ENCODE measurements around the gene PLEKHA8. TPM values are rescaled to one million over a fixed set of nuclear protein-coding genes. Genes with fewer than 3 reads are reported as not detected.

The PLEKHA8 gene
- total RNA-seq, 4 donors from 2014 or later = 2.3 to 3.2 (median 2.6) TPM

GRCh38 chr7:30082686-30083085 is 54.5 kb downstream of the PLEKHA8 start:
- H3K27ac ChIP-seq = no peak overlapping the region
- ATAC-seq (no peak), DNase-seq (no peak)
- intact Hi-C loops (cut with DNase I; ENCODE audit: low total_unique reads) = no loop called here
- no peaks in the 10 kb centered on the region for H3K4me1 ChIP-seq
- H3K9me3 ChIP-seq = no peaks in the 10 kb centered on the region
- H3K27me3 ChIP-seq = no peaks in the 10 kb centered on the region
- in situ Hi-C loops (cut with MboI; ENCODE audit: low sequenced_read_pairs in 4 of 4) = no loop called here
- no peaks in the 10 kb centered on the region for H3K36me3 ChIP-seq
- TF ChIP-seq POLR2A (IDR thresholded peaks at IDR 0.05) (no peak), CTCF (IDR thresholded peaks at IDR 0.05 in 4 of 5, conservative IDR thresholded peaks at IDR 0.05 in 1 of 5) (no peak)
- no peak overlapping the region for H3K4me3 ChIP-seq

GRCh38 chr7:30083334-30083733 is 55.1 kb downstream of the PLEKHA8 start:
- in situ Hi-C loops (cut with MboI; ENCODE audit: low sequenced_read_pairs in 4 of 4) (no loop called here), intact Hi-C loops (cut with DNase I; ENCODE audit: low total_unique reads) (no loop called here)
- Histone ChIP-seq H3K4me3 (no peak overlapping the region), H3K27ac (no peak overlapping the region), H3K9me3 (no peaks in the 10 kb centered on the region), H3K27me3 (no peaks in the 10 kb centered on the region), H3K4me1 (no peaks in the 10 kb centered on the region), H3K36me3 (no peaks in the 10 kb centered on the region)
- no peak for TF ChIP-seq POLR2A (IDR thresholded peaks at IDR 0.05)
- TF ChIP-seq CTCF (IDR thresholded peaks at IDR 0.05 in 4 of 5, conservative IDR thresholded peaks at IDR 0.05 in 1 of 5) = no peak
- DNase-seq = no peak
- no peak for ATAC-seq

- H3K27ac ChIP-seq = no peak overlapping the region
- in situ Hi-C loops (cut with MboI; ENCODE audit: low sequenced_read_pairs in 4 of 4) = no loop called here
- ATAC-seq = no peak
- H3K36me3 ChIP-seq = no peaks in the 10 kb centered on the region
- H3K4me1 ChIP-seq = no peaks in the 10 kb centered on the region
- H3K9me3 ChIP-seq = no peaks in the 10 kb centered on the region
- no peaks in the 10 kb centered on the region for H3K27me3 ChIP-seq
- H3K4me3 ChIP-seq = no peak overlapping the region
- no peak for DNase-seq
- intact Hi-C loops (cut with DNase I; ENCODE audit: low total_unique reads) = no loop called here
- TF ChIP-seq POLR2A (IDR thresholded peaks at IDR 0.05) (no peak), CTCF (IDR thresholded peaks at IDR 0.05 in 4 of 5, conservative IDR thresholded peaks at IDR 0.05 in 1 of 5) (no peak)
Measured at GRCh38 chr7:30084212-30084611, 56.0 kb downstream of the PLEKHA8 start.

GRCh38 chr7:30086529-30086928 is 58.3 kb downstream of the PLEKHA8 start:
- ATAC-seq = no peak
- Histone ChIP-seq H3K4me3 (no peak overlapping the region), H3K27me3 (no peaks in the 10 kb centered on the region), H3K9me3 (no peaks in the 10 kb centered on the region), H3K4me1 (no peaks in the 10 kb centered on the region), H3K36me3 (no peaks in the 10 kb centered on the region), H3K27ac (no peak overlapping the region)
- TF ChIP-seq POLR2A (IDR thresholded peaks at IDR 0.05) (no peak), CTCF (IDR thresholded peaks at IDR 0.05 in 4 of 5, conservative IDR thresholded peaks at IDR 0.05 in 1 of 5) (no peak)
- intact Hi-C loops (cut with DNase I; ENCODE audit: low total_unique reads) = no loop called here
- in situ Hi-C loops (cut with MboI; ENCODE audit: low sequenced_read_pairs in 4 of 4) = no loop called here
- DNase-seq = no peak

GRCh38 chr7:30087371-30087770 is 59.2 kb downstream of the PLEKHA8 start:
- Histone ChIP-seq H3K27ac (no peak overlapping the region), H3K9me3 (no peaks in the 10 kb centered on the region), H3K27me3 (no peaks in the 10 kb centered on the region), H3K4me1 (no peaks in the 10 kb centered on the region), H3K36me3 (no peaks in the 10 kb centered on the region), H3K4me3 (no peak overlapping the region)
- in situ Hi-C loops (cut with MboI; ENCODE audit: low sequenced_read_pairs in 4 of 4) = no loop called here
- ATAC-seq (no peak), DNase-seq (no peak)
- TF ChIP-seq POLR2A (IDR thresholded peaks at IDR 0.05) = no peak
- no peak for TF ChIP-seq CTCF (IDR thresholded peaks at IDR 0.05 in 4 of 5, conservative IDR thresholded peaks at IDR 0.05 in 1 of 5)
- intact Hi-C loops (cut with DNase I; ENCODE audit: low total_unique reads) = no loop called here
